Stomach (tissue), 9 donors: ENCODE results near the gene CLCN3. TPM values are rescaled to one million over a fixed set of nuclear protein-coding genes. Genes with fewer than 3 reads are reported as not detected.

Experiments used
- DNase-seq, 2 donors: peaks; one replicate each; pipeline versions ENCODE4 v3.0.0 to v3.0.0-alpha.2; 2013 to 2019
- H3K27ac ChIP-seq, 5 donors: fragments of 200-600 bp in 4 of 5; sonication (generic) in 4 of 5; one replicate each; pipeline ENCODE4 v1.5.1; 2013 to 2019; ENCODE audit warnings: mild to moderate bottlenecking in 1 of 5, moderate library complexity in 1 of 5
- H3K27me3 ChIP-seq, 3 donors: fragments of 200-600 bp; sonication (generic); one replicate each; pipeline ENCODE4 v1.5.1; 2017 to 2019; ENCODE audit warnings: mixed run types in 1 of 3
- H3K36me3 ChIP-seq, 4 donors: fragments of 200-600 bp; sonication (generic); 1 replicate in 3 of 4; 2 replicates in 1 of 4; pipeline ENCODE4 v1.5.1; 2016 to 2019
- H3K4me1 ChIP-seq, 4 donors: fragments of 200-600 bp; sonication (generic); one replicate each; pipeline ENCODE4 v1.5.1; 2016 to 2019
- H3K4me3 ChIP-seq, 4 donors: fragments of 200-600 bp; sonication (generic) in 3 of 4; one replicate each; pipeline ENCODE4 v1.5.1; 2016 to 2019; ENCODE audit warnings: mild to moderate bottlenecking in 1 of 4
- H3K9me3 ChIP-seq, 4 donors: fragments of 200-600 bp; sonication (generic); one replicate each; pipeline ENCODE4 v1.5.1; 2016 to 2019
- EP300 ChIP-seq: sonication (generic); formaldehyde crosslinking; IDR thresholded peaks from one replicate; pipeline ENCODE4 v1.6.1; 2017; ENCODE audit warnings: antibody characterized with exemption
- POLR2A ChIP-seq, 4 donors: fragments of 450-650 bp; IDR thresholded peaks; one replicate each; pipeline ENCODE4 v1.6.1; 2016; ENCODE audit warnings: antibody characterized with exemption in 4 of 4, control low read depth in 2 of 4, mild to moderate bottlenecking in 1 of 4, moderate library complexity in 1 of 4
- POLR2AphosphoS5 ChIP-seq, 3 donors: sonication (generic); formaldehyde crosslinking; IDR thresholded peaks; one replicate each; pipeline ENCODE4 v1.6.1; 2016; ENCODE audit warnings: antibody characterized with exemption in 3 of 3
- WGBS, 5 donors: extraction: QIAGEN DNeasy Blood & Tissue Kit in 3 of 5; methylation state at CpG; one replicate each; pipeline versions ENCODE4 v1.1.5 to v1.1.7; 2013 to 2018; 5-methylcytosine and 5-hydroxymethylcytosine counted together
- intact Hi-C: fragments of 100-400 bp; cut with DNase I; formaldehyde crosslinking; loops from one replicate; pipeline ENCODE4 v1.15.1; 2023; ENCODE audit warnings: low total_unique reads
- polyA plus RNA-seq, 3 donors: library from polyadenylated mRNA; stranded (reverse); fragments of 200-250 nt; gene quantifications; one replicate each; pipeline ENCODE4 v1.2.3, GENCODE V29; 2013
- total RNA-seq, 5 donors: library from RNA; depleted of rRNA; stranded (reverse); fragments of >200 nt; gene quantifications; one replicate each; pipeline versions ENCODE4 v1.1.0 to v1.2.3, GENCODE V29; 2014 to 2016
- TF ChIP-seq, protein P1 (sequence below), 7 experiments: fragments of 450-650 bp in 4 of 7; fragments of 200-600 bp in 3 of 7; sonication (generic) in 3 of 7; IDR thresholded peaks; one replicate each; pipeline ENCODE4 v1.5.1; 2016 to 2019; ENCODE audit warnings: antibody characterized with exemption in 7 of 7, control low read depth in 2 of 7, mild to moderate bottlenecking in 1 of 7
- donor health status: healthy with polysubstance abuse.
- donor health status: Bipolar disorder and iron deficiency.
- donor health status: healthy.

Gene CLCN3
- total and polyA plus RNA-seq, 8 donors: 2.3 to 228 (median 8.9) TPM

DNA sequence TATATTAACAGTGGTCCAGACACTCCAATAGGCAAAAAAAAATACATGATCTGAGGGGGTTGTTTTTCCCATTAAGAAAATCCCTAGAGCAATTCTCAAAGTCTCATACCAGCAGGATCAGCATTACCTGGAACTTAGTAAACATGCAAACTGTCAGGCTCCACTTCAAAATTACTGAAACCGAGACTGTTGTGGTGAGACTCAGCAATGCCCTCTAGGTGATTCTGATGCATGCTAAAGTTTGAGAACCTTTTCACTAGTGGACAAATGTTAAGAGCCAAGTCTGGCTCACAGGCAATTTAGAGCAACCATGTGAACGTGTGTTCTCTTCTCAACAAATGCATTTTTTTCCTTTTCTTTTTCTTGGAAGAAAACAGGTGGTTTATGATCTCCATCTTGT, 38.2 kb upstream of the CLCN3 start:
- DNase-seq: no peak
- Histone ChIP-seq H3K27ac (no peak overlapping the region), H3K36me3 (peaks cover 0 to 52% (median 47%) of the 10 kb centered on the region in 4 donors), H3K27me3 (no peaks in the 10 kb centered on the region), H3K9me3 (no peaks in the 10 kb centered on the region), H3K4me1 (no peaks in the 10 kb centered on the region), H3K4me3 (no peak overlapping the region)
- WGBS, 5 donors: 70 to 85% (median 76%) methylated on average over 2 of the region's 2 CpGs
- TF ChIP-seq POLR2AphosphoS5 (IDR thresholded peaks at IDR 0.05): no peak
- intact Hi-C loops: no loop called here

DNA sequence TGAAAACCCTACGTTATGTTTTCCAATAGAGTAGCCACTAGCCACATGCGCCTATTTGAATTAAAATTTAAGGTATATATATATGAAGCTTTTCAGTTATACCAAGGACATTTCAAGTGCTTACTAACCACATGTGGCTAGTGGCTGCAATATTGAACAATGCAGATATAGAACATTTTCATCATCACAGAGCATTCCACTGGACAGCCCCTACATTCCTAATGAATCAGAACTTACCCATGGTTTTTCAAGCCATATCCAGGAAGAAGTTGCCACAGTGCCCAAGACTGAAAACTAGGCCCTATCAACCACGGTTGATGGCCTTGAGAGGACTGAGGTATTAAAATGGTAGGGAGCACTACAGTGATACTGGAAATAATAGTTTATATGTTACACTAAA, 37.7 kb upstream of the CLCN3 start:
- Histone ChIP-seq H3K4me1 (no peaks in the 10 kb centered on the region), H3K36me3 (peaks cover 0 to 52% (median 47%) of the 10 kb centered on the region in 4 donors), H3K27ac (no peak overlapping the region), H3K4me3 (no peak overlapping the region), H3K9me3 (no peaks in the 10 kb centered on the region), H3K27me3 (no peaks in the 10 kb centered on the region)
- 93 to 98% (median 97%) methylated on average over 3 of the region's 3 CpGs for WGBS, 5 donors
- TF ChIP-seq POLR2AphosphoS5 (IDR thresholded peaks at IDR 0.05) (no peak), POLR2A (IDR thresholded peaks at IDR 0.05) (no peak), EP300 (no peak)
- TF ChIP-seq, protein P1, sequence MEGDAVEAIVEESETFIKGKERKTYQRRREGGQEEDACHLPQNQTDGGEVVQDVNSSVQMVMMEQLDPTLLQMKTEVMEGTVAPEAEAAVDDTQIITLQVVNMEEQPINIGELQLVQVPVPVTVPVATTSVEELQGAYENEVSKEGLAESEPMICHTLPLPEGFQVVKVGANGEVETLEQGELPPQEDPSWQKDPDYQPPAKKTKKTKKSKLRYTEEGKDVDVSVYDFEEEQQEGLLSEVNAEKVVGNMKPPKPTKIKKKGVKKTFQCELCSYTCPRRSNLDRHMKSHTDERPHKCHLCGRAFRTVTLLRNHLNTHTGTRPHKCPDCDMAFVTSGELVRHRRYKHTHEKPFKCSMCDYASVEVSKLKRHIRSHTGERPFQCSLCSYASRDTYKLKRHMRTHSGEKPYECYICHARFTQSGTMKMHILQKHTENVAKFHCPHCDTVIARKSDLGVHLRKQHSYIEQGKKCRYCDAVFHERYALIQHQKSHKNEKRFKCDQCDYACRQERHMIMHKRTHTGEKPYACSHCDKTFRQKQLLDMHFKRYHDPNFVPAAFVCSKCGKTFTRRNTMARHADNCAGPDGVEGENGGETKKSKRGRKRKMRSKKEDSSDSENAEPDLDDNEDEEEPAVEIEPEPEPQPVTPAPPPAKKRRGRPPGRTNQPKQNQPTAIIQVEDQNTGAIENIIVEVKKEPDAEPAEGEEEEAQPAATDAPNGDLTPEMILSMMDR (IDR thresholded peaks at IDR 0.05): no peak
- intact Hi-C loops: no loop called here
- DNase-seq: no peak

DNA sequence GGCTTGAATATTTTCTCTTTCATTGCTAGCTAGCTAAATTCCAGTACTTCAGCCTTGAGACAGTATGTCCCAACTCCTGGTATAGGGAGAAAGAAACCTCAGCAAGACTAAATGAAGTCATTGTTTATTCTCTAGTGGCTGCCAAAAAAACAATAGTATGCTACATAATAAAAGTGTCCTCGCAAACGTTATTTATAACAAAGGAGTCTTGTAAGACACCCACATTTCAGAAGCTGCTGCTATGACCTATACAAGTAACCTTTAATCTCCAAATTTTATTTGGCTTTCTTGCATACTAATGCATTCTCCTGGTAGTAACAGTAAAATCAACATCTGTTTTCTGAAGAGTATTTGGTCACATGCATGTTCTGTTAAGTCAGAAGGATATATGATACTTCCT, 36.8 kb upstream of the CLCN3 start:
- 31 to 45% (median 38%) methylated on average over 2 of the region's 2 CpGs for WGBS, 5 donors
- Histone ChIP-seq H3K27ac (no peak overlapping the region), H3K36me3 (peaks cover 0 to 59% (median 54%) of the 10 kb centered on the region in 4 donors), H3K4me3 (no peak overlapping the region), H3K27me3 (no peaks in the 10 kb centered on the region), H3K9me3 (no peaks in the 10 kb centered on the region), H3K4me1 (no peaks in the 10 kb centered on the region)
- no peak for TF ChIP-seq POLR2A (IDR thresholded peaks at IDR 0.05)
- no peak for TF ChIP-seq EP300
- TF ChIP-seq, protein P1 (IDR thresholded peaks at IDR 0.05): no peak
- TF ChIP-seq POLR2AphosphoS5 (IDR thresholded peaks at IDR 0.05): no peak
- DNase-seq: no peak
- intact Hi-C loops: no loop called here

DNA sequence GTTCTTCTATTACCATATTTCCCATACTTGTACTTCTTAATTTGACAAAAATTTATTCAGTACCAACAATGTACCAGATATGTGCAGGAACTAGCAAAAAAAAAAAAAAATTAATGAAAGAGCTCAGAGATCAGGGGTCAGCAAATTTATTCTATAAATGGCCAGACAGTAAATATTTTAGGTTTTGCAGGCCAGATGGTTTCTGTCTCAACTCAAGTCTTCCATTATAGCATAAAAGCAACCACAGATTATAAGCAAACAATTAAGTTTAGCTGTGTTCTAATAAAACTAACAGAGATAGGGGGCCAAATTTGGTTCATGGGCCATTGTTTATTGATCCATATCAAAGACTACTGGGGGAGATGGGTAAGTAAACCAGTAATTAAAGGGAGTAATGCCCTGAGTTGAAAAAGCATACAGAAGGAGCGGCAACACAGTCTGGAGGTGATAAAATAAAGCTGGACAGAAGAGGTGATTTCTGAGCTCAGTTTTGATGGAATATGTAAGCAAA, 27.3 kb upstream of the CLCN3 start:
- Histone ChIP-seq H3K4me1 (no peaks in the 10 kb centered on the region), H3K4me3 (no peak overlapping the region), H3K9me3 (no peaks in the 10 kb centered on the region), H3K36me3 (peaks cover 0 to 32% (median 32%) of the 10 kb centered on the region in 4 donors), H3K27me3 (no peaks in the 10 kb centered on the region), H3K27ac (no peak overlapping the region)
- no peak for TF ChIP-seq EP300
- TF ChIP-seq POLR2A (IDR thresholded peaks at IDR 0.05): no peak
- TF ChIP-seq, protein P1 (IDR thresholded peaks at IDR 0.05): no peak
- no peak for TF ChIP-seq POLR2AphosphoS5 (IDR thresholded peaks at IDR 0.05)
- 81 to 94% (median 91%) methylated on average over 1 of the region's 1 CpG for WGBS, 5 donors
- intact Hi-C loops: no loop called here
- DNase-seq: peak in 1 of 2 donors; percentile 18

DNA sequence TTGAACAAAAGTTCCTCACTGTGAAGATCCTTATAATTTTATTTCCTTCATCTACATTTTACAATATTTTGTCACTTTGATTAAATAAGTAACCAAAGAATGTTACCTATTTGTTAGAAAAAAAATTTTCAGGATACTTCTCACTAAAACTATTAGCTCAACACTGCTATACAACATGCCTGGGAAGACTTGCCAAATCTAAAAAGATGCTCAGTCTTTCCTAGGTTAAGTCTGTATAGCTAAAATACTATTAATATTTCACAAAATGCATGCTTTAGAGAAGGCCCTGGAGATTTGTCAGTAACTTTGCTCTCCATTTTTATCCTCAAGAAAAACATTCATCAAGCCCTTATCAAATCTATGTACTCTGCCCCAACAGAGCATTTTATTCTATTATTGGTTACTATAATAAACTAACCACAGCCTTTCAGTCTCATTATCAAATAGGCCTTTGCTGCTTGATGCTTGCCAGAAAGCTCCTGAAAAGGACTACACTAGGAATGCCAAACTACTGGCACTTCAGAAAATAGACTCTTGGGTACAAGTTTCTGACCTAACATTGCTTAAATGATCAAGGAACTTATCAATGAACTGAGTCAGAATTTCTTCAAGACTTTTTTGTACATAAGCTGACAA, 25.7 kb upstream of the CLCN3 start:
- H3K27me3 ChIP-seq: no peaks in the 10 kb centered on the region
- peaks cover 0 to 34% (median 22%) of the 10 kb centered on the region in 4 donors for H3K36me3 ChIP-seq
- no peak overlapping the region for H3K4me3 ChIP-seq
- DNase-seq: no peak
- intact Hi-C loops: no loop called here
- no peaks in the 10 kb centered on the region for H3K9me3 ChIP-seq
- H3K4me1 ChIP-seq: no peaks in the 10 kb centered on the region
- TF ChIP-seq, protein P1 (IDR thresholded peaks at IDR 0.05): no peak
- no peak for TF ChIP-seq EP300
- no peak for TF ChIP-seq POLR2A (IDR thresholded peaks at IDR 0.05)
- TF ChIP-seq POLR2AphosphoS5 (IDR thresholded peaks at IDR 0.05): no peak
- no peak overlapping the region for H3K27ac ChIP-seq
